NT2/D1 (cell line): Measurements from ENCODE around the gene MBNL2.

Experiments used
- DNase-seq: peaks from one replicate; pipeline ENCODE4 v3.0.0-alpha.2; 2011; ENCODE audit warnings: low read depth, low spot score
- H3K27me3 ChIP-seq: 2 replicates; pipeline ENCODE4 v1.6.0; 2011; ENCODE audit warnings: mild to moderate bottlenecking; ENCODE audit not compliant: insufficient read length, insufficient read depth
- H3K36me3 ChIP-seq: 2 replicates; pipeline ENCODE4 v1.6.1; 2011; ENCODE audit warnings: mild to moderate bottlenecking, low read length, mixed read lengths; ENCODE audit not compliant: insufficient read depth, insufficient read length
- H3K4me1 ChIP-seq: 2 replicates; pipeline ENCODE4 v1.5.1; 2011; ENCODE audit not compliant: insufficient read depth, insufficient read length
- H3K4me3 ChIP-seq: 2 replicates; pipeline ENCODE4 v1.5.1; 2011; ENCODE audit warnings: low read depth; ENCODE audit not compliant: insufficient read length
- H3K9ac ChIP-seq: 2 replicates; pipeline ENCODE4 v1.6.0; 2011; ENCODE audit warnings: low read depth; ENCODE audit not compliant: insufficient read length
- H3K9me3 ChIP-seq: 2 replicates; pipeline ENCODE4 v1.5.1; 2011; ENCODE audit warnings: mild to moderate bottlenecking, low read length; ENCODE audit not compliant: insufficient read depth
- SUZ12 ChIP-seq: IDR thresholded peaks from 2 replicates; pipeline ENCODE4 v1.6.1; 2011; ENCODE audit not compliant: insufficient read length, insufficient read depth; ENCODE audit errors: extremely low read depth
- YY1 ChIP-seq: IDR thresholded peaks from 2 replicates; pipeline ENCODE4 v1.6.1; 2011; ENCODE audit not compliant: insufficient read length, insufficient read depth
- ZNF274 ChIP-seq: IDR thresholded peaks from 2 replicates; pipeline ENCODE4 v1.6.1; 2011; ENCODE audit warnings: mild to moderate bottlenecking, low read depth, low read length

MBNL2 gene

DNA sequence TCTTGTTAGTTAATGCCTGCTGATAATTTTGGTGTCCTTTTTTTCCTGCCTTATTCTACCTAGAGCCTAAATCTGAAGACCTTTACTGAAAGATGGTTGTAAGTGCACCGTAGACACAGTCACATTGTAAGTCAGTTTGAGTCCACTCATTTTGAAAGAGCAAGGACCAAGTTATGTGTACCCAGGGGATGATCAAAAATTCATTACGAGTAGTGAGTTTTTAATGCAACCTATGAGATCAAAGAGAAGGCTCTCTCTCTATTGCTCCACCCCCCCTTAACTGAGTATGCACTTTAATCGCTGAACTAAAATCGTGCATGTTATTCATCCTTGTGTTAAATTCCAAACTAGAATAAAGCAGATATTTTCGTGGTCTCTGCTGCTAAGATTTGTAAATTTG, 213.7 kb downstream of the MBNL2 start:
- Histone ChIP-seq H3K36me3 (peaks cover 11% of the 10 kb centered on the region), H3K4me1 (peaks cover 2% of the 10 kb centered on the region), H3K9me3 (0 out of 2 replicates have a peak, but pooled peaks cover 9% of the 10 kb centered on the region), H3K4me3 (no peak overlapping the region), H3K27me3 (no peaks in the 10 kb centered on the region), H3K9ac (no peak overlapping the region)
- DNase-seq = no peak
- TF ChIP-seq ZNF274 (no peak), YY1 (no peak), SUZ12 (no peak)

DNA sequence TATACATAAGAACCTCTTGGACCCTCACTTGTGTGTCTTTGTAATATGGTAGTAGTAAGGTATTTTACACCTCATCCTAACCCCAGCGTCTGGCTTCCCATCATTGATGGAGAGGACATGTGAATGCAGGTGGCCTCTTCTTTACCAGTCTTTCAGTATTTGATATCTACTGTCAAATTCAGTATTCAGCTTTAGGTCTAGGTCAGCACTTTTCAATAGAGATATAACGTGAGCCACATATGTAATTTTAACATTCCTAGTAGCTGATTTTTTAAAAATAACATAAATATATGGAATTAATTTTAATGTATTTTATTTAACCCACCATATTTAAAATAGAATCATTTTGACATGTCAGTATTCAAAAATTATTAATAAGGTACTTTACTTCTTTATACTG, 214.7 kb downstream of the MBNL2 start:
- H3K9ac ChIP-seq = no peak overlapping the region
- DNase-seq = no peak
- H3K9me3 ChIP-seq = 0 out of 2 replicates have a peak, but pooled peaks cover 9% of the 10 kb centered on the region
- H3K4me1 ChIP-seq = peaks cover 2% of the 10 kb centered on the region
- no peak overlapping the region for H3K4me3 ChIP-seq
- no peaks in the 10 kb centered on the region for H3K27me3 ChIP-seq
- no peak for TF ChIP-seq YY1
- TF ChIP-seq ZNF274 = no peak
- no peak for TF ChIP-seq SUZ12
- H3K36me3 ChIP-seq = peaks cover 11% of the 10 kb centered on the region

DNA sequence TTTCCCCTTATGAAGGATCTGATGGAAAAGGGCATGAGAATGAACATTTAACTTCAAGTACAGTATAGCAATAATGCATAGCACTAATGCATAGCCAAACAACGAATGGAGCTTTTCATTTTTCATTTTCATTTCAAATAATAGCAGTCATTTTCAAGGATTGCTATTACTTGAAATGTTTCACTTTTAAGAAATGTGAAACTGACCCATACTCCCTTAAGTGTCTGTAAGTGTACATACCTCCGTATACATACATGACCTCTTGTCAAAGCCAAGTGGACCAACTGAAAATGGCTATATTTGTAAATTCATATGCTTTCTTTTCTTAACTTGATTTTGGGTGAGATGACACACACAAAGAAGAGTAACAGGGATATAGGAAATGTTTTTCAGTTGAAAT, 215.6 kb downstream of the MBNL2 start:
- peaks cover 2% of the 10 kb centered on the region for H3K4me1 ChIP-seq
- no peak for DNase-seq
- H3K36me3 ChIP-seq = peaks cover 11% of the 10 kb centered on the region
- no peak for TF ChIP-seq SUZ12
- TF ChIP-seq YY1 = no peak
- no peak for TF ChIP-seq ZNF274
- H3K27me3 ChIP-seq = no peaks in the 10 kb centered on the region
- no peak overlapping the region for H3K9ac ChIP-seq
- no peak overlapping the region for H3K4me3 ChIP-seq
- 0 out of 2 replicates have a peak, but pooled peaks cover under 1% of the 10 kb centered on the region for H3K9me3 ChIP-seq

DNA sequence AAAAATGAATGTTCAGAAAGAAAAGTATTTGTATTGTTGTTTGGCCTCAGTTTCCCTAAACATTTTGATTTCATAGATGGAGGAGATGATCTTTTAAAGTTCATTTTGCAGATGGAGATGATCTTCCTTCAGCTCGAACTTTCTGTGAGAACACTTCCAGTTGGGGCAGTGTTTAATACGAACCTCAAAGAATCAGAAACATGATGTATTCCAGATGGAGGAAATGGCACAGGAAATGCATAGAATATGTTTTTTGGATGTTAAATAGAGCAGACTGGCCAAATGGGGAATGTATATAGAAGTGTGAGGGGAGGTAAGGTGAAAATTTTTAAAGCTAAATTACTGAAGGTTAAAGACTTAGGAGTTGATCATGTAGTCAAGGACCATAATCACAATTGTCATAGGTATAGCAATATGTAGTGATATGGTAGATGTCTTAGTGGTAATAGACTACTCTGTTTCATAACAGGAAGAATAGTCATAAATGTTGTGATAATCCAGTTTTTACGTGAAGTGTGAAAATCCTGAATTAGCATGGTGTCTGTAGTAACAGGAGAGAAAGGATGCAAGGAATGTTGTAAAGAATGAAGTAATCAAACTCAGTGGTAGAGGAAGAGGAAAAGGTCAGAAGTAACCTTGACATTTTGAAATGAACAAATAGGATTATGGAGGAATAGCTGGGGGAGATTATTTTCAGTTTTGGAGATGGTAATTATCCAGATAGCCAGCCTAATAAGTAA, 216.9 kb downstream of the MBNL2 start:
- peaks cover 14% of the 10 kb centered on the region for H3K36me3 ChIP-seq
- DNase-seq = no peak
- no peaks in the 10 kb centered on the region for H3K27me3 ChIP-seq
- no peak overlapping the region for H3K9ac ChIP-seq
- H3K4me1 ChIP-seq = no peaks in the 10 kb centered on the region
- H3K4me3 ChIP-seq = no peak overlapping the region
- no peak for TF ChIP-seq ZNF274
- no peak for TF ChIP-seq YY1
- TF ChIP-seq SUZ12 = no peak
- H3K9me3 ChIP-seq = no peaks in the 10 kb centered on the region

DNA sequence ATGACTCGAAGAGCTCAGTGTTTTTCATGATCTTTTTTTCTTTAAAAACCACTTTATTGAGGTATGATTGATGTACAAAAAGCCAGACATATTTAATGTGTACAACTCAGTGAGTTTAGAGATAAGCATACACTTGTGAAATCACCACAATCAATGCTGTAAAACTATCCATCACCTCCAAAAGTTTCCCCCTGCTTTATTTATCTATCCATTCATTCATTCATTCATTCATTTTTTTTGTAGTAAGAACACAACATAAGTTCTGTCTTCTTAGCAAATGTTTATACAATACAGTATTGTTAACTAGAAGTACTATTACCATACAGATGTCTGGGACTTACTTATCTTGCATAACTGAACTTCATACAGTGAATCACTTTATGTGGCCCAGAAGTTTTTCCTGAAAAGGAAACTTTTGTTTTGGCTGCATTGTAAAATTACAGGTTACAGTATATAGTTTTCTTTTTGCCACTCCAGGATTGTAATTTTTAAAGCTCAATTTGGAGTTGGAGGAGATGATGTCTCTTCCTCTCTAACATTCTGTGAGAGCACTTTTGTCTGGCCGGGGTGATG, 218.6 kb downstream of the MBNL2 start:
- TF ChIP-seq YY1 (no peak), ZNF274 (no peak), SUZ12 (no peak)

DNA sequence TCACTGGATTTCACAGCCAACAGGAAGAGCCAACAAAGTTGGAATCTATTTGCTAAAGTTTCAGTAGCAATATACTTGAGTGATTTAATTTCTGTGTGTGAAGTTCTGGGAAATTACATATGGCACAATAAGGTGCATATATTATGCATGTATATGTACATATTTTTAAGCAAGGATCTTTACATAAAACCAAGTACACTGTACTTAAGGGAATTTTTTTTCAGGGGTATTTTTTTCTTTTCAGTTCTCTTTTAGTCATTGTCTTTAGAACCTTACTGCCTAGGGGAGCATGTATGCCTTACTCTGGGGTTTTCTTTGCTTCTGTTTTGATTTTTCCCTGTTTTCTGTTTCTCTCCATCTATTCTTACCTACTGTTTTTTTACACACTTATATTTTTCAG, 219.2 kb downstream of the MBNL2 start:
- no peak for DNase-seq
- TF ChIP-seq ZNF274 = no peak
- no peak for TF ChIP-seq YY1
- no peak for TF ChIP-seq SUZ12
- no peaks in the 10 kb centered on the region for H3K4me1 ChIP-seq
- H3K9ac ChIP-seq = no peak overlapping the region
- peaks cover 14% of the 10 kb centered on the region for H3K36me3 ChIP-seq
- no peaks in the 10 kb centered on the region for H3K27me3 ChIP-seq
- H3K9me3 ChIP-seq = no peaks in the 10 kb centered on the region
- no peak overlapping the region for H3K4me3 ChIP-seq

More for the DNA sequence above, 218.6 kb downstream of the MBNL2 start:
- Histone ChIP-seq H3K36me3 (peaks cover 14% of the 10 kb centered on the region), H3K9me3 (no peaks in the 10 kb centered on the region), H3K4me3 (no peak overlapping the region), H3K27me3 (no peaks in the 10 kb centered on the region), H3K9ac (no peak overlapping the region), H3K4me1 (no peaks in the 10 kb centered on the region)
- no peak for DNase-seq
